Nephron (organoid): ENCODE results near the gene PIP5K1A.

ENCODE experiments used
- H3K27ac Mint-ChIP-seq, 3 experiments: 2 replicates each; pipeline ENCODE4 v1.8.0; 2020; ENCODE audit warnings: mixed read lengths in 3 of 3, mild to moderate bottlenecking in 2 of 3, moderate library complexity in 1 of 3
- H3K27me3 Mint-ChIP-seq: 2 replicates; pipeline ENCODE4 v1.8.0; 2021; ENCODE audit warnings: low read depth, mild to moderate bottlenecking, moderate library complexity, mixed read lengths
- H3K36me3 Mint-ChIP-seq: 2 replicates; pipeline ENCODE4 v1.8.0; 2020; ENCODE audit warnings: low read depth, mixed read lengths
- H3K4me1 Mint-ChIP-seq: 2 replicates; pipeline ENCODE4 v1.8.0; 2020; ENCODE audit warnings: mixed read lengths
- H3K4me3 Mint-ChIP-seq, 3 experiments: 2 replicates each; pipeline ENCODE4 v1.8.0; 2020; ENCODE audit warnings: mild to moderate bottlenecking in 3 of 3, mixed read lengths in 3 of 3, moderate library complexity in 2 of 3
- H3K9me3 Mint-ChIP-seq: 2 replicates; pipeline ENCODE4 v1.8.0; 2020; ENCODE audit warnings: mixed read lengths
- TF ChIP-seq, protein P1 (sequence below), 3 experiments: fragments of 200-600 bp; sonication (generic); IDR thresholded peaks; one replicate each; pipeline ENCODE4 v1.5.0; 2021; ENCODE audit warnings: antibody characterized with exemption in 3 of 3; ENCODE audit not compliant: unreplicated experiment in 3 of 3

Gene PIP5K1A, protein sequence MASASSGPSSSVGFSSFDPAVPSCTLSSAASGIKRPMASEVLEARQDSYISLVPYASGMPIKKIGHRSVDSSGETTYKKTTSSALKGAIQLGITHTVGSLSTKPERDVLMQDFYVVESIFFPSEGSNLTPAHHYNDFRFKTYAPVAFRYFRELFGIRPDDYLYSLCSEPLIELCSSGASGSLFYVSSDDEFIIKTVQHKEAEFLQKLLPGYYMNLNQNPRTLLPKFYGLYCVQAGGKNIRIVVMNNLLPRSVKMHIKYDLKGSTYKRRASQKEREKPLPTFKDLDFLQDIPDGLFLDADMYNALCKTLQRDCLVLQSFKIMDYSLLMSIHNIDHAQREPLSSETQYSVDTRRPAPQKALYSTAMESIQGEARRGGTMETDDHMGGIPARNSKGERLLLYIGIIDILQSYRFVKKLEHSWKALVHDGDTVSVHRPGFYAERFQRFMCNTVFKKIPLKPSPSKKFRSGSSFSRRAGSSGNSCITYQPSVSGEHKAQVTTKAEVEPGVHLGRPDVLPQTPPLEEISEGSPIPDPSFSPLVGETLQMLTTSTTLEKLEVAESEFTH

DNA sequence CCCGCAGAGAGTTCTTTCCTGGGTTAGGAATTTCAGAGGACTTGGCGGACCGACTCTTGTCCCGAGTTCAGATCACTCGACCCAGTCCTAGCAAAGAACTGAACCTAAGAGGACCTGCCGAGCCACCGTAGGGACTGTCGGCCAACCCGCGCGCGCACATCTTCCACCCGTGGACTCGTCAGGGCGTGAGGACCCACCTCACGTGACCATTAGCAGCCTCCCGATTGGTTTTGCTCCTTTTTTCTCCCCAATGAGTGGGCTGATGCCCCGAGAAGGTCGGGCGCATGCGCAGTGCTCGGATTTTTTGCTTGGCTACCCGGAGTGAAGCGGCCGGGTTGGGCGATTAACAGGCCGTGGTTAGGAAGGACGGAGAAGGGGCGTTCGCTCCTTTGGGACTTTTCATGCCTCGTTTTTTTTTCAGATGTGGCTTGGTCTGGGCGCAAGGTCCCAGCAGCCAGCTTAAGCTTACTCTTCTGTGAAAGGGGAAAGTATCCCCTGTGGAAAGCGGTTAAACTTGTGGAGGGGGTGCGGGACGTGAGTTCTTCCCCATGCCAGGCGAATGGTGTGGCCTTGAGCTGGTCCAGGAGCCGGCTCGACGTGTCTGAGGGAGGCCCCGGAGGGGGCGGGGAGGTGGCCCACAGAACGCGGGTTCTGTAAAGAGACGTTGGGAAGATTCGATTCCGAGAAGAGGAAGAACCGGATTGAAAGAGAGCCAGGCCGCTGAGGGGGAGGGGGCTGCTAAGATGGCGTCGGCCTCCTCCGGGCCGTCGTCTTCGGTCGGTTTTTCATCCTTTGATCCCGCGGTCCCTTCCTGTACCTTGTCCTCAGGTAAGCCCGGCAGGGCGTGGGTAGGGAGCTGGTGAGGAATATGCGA is at the start of gene PIP5K1A:
Gene PIP5K1A, plus strand, starts transcription at position 299 of the 874 bp plus-strand sequence. Its CDS starts 445 bp downstream, at position 744.
- peaks cover 11% of the 10 kb centered on the region for H3K36me3 Mint-ChIP-seq
- TF ChIP-seq, protein P1, sequence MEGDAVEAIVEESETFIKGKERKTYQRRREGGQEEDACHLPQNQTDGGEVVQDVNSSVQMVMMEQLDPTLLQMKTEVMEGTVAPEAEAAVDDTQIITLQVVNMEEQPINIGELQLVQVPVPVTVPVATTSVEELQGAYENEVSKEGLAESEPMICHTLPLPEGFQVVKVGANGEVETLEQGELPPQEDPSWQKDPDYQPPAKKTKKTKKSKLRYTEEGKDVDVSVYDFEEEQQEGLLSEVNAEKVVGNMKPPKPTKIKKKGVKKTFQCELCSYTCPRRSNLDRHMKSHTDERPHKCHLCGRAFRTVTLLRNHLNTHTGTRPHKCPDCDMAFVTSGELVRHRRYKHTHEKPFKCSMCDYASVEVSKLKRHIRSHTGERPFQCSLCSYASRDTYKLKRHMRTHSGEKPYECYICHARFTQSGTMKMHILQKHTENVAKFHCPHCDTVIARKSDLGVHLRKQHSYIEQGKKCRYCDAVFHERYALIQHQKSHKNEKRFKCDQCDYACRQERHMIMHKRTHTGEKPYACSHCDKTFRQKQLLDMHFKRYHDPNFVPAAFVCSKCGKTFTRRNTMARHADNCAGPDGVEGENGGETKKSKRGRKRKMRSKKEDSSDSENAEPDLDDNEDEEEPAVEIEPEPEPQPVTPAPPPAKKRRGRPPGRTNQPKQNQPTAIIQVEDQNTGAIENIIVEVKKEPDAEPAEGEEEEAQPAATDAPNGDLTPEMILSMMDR (IDR thresholded peaks at IDR 0.05; ENCODE audit: unreplicated experiment in 3 of 3), result no peak
- H3K27ac Mint-ChIP-seq, result peak within 1 kb of the TSS; percentile 97 to 100 (median 99)
- peaks cover 32% of the 10 kb centered on the region for H3K4me1 Mint-ChIP-seq
- no peaks in the 10 kb centered on the region for H3K9me3 Mint-ChIP-seq
- H3K4me3 Mint-ChIP-seq, result peak within 1 kb of the TSS; percentile 98 to 99 (median 98)
- H3K27me3 Mint-ChIP-seq, result peaks cover 3% of the 10 kb centered on the region

DNA sequence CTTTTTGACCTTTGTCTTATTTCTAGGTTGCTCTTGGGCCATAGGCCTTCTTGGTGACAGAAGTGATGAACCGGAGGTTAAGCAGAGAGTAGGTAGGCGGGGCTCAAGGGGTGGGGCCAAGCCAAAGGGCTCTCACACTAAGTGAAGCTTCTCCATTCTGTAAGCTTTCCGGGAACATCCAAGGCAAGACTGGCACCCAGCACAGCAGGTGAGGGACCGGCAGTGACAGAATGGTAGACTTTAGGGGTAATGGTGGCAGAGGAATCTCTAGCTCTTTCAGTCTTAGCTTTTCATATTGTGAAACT is 41.9 kb upstream of the PIP5K1A start, which contains the start of gene TNFAIP8L2:
Gene TNFAIP8L2, plus strand, starts transcription at position 135 of the 305 bp plus-strand sequence. CDS start 2,049 bp downstream, outside the sequence.
- H3K4me1 Mint-ChIP-seq, result no peaks in the 10 kb centered on the region
- H3K4me3 Mint-ChIP-seq, result no peak within 1 kb of the TSS
- H3K27me3 Mint-ChIP-seq, result no peaks in the 10 kb centered on the region

DNA sequence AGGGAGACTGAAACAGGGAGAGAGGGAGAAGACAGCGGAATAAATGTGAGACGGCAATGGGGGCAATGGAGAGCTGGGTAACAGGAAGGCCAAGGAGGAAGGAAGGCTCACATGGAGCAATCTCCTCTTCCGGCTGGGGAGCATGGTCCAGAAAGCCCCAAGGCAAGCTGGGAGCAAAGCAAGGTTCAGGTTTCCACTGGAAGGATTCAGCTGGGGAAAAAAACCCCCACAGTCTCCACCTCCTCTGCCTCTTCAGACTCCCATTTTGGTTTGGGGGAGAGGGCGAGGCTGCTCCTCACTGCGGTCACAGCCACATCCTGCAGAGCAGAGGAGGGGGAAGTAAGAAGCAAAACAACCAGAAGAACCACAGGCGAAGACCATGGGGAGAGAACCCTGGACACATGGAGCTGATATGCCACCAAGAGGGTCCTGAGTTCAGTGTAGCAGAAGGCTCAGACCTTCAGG is 41.3 kb upstream of the PIP5K1A start:
- H3K27me3 Mint-ChIP-seq, result no peaks in the 10 kb centered on the region
- H3K27ac Mint-ChIP-seq, result no peak overlapping the region
- H3K4me1 Mint-ChIP-seq, result no peaks in the 10 kb centered on the region
- no peak overlapping the region for H3K4me3 Mint-ChIP-seq
- TF ChIP-seq, protein P1 (IDR thresholded peaks at IDR 0.05; ENCODE audit: unreplicated experiment in 3 of 3), result no peak
- no peaks in the 10 kb centered on the region for H3K9me3 Mint-ChIP-seq
- peaks cover 31% of the 10 kb centered on the region for H3K36me3 Mint-ChIP-seq

More for the DNA sequence above, 41.9 kb upstream of the PIP5K1A start, which contains the start of gene TNFAIP8L2:
- H3K36me3 Mint-ChIP-seq, result peaks cover 26% of the 10 kb centered on the region
- H3K27ac Mint-ChIP-seq, result no peak within 1 kb of the TSS
- TF ChIP-seq, protein P1 (IDR thresholded peaks at IDR 0.05; ENCODE audit: unreplicated experiment in 3 of 3), result no peak
- H3K9me3 Mint-ChIP-seq, result no peaks in the 10 kb centered on the region

DNA sequence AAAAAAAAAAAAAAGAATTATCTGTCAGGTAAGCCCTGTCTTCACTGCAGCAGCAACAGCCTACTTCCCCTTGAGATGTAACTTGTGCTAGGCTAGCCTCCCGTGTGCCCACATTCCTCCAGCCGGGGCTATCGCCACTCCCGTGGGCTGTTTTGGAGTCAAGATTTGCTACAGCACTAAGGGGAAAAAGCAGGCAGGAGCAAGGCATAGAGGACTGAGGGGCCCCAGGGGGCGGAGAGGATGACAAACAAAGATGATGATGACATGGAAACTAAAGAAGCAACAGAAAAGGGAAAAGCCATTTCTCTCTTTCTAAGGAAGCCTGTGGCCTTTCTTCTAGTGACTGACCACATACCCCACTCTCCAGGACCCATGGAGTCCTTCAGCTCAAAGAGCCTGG is 40.0 kb upstream of the PIP5K1A start:
- H3K27me3 Mint-ChIP-seq, result no peaks in the 10 kb centered on the region
- H3K9me3 Mint-ChIP-seq, result no peaks in the 10 kb centered on the region
- TF ChIP-seq, protein P1 (IDR thresholded peaks at IDR 0.05; ENCODE audit: unreplicated experiment in 3 of 3), result no peak
- no peaks in the 10 kb centered on the region for H3K4me1 Mint-ChIP-seq
- H3K27ac Mint-ChIP-seq, result no peak overlapping the region
- H3K36me3 Mint-ChIP-seq, result peaks cover 31% of the 10 kb centered on the region
- H3K4me3 Mint-ChIP-seq, result no peak overlapping the region

DNA sequence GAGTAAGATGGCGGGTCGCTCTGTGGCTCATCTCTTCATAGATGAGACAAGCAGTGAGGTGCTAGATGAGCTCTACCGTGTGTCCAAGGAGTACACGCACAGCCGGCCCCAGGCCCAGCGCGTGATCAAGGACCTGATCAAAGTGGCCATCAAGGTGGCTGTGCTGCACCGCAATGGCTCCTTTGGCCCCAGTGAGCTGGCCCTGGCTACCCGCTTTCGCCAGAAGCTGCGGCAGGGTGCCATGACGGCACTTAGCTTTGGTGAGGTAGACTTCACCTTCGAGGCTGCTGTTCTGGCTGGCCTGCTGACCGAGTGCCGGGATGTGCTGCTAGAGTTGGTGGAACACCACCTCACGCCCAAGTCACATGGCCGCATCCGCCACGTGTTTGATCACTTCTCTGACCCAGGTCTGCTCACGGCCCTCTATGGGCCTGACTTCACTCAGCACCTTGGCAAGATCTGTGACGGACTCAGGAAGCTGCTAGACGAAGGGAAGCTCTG is 39.6 kb upstream of the PIP5K1A start:
- no peaks in the 10 kb centered on the region for H3K4me1 Mint-ChIP-seq
- TF ChIP-seq, protein P1 (IDR thresholded peaks at IDR 0.05; ENCODE audit: unreplicated experiment in 3 of 3), result no peak
- no peak overlapping the region for H3K4me3 Mint-ChIP-seq
- H3K27me3 Mint-ChIP-seq, result no peaks in the 10 kb centered on the region
- H3K36me3 Mint-ChIP-seq, result peaks cover 31% of the 10 kb centered on the region
- no peaks in the 10 kb centered on the region for H3K9me3 Mint-ChIP-seq
- no peak overlapping the region for H3K27ac Mint-ChIP-seq
